Mucosa of rectum (tissue), 2 donors: Measurements from ENCODE around the gene KLHL7.

Experiments
- H3K27ac ChIP-seq, 2 donors: one replicate each; pipeline ENCODE4 v1.7.0; 2013; ENCODE audit warnings: inconsistent platforms in 2 of 2, low read depth in 2 of 2, low read length in 2 of 2
- H3K27me3 ChIP-seq, 2 donors: one replicate each; pipeline ENCODE4 v1.7.0; 2013; ENCODE audit warnings: low read length in 2 of 2; ENCODE audit not compliant: control insufficient read depth in 2 of 2, insufficient read depth in 2 of 2
- H3K36me3 ChIP-seq, 2 donors: one replicate each; pipeline ENCODE4 v1.7.0; 2013; ENCODE audit warnings: low read length in 2 of 2; ENCODE audit not compliant: control insufficient read depth in 2 of 2, insufficient read depth in 2 of 2
- H3K4me1 ChIP-seq, 2 donors: one replicate each; pipeline ENCODE4 v1.7.0; 2013; ENCODE audit warnings: low read length in 2 of 2, mild to moderate bottlenecking in 1 of 2; ENCODE audit not compliant: control insufficient read depth in 2 of 2, insufficient read depth in 2 of 2
- H3K4me3 ChIP-seq, 2 donors: one replicate each; pipeline ENCODE4 v1.7.0; 2013; ENCODE audit warnings: low read length in 2 of 2
- H3K9ac ChIP-seq, 2 donors: one replicate each; pipeline ENCODE4 v1.7.0; 2013; ENCODE audit warnings: low read length in 2 of 2, low read depth in 1 of 2, mild to moderate bottlenecking in 1 of 2
- H3K9me3 ChIP-seq, 2 donors: one replicate each; pipeline ENCODE4 v1.7.0; 2013; ENCODE audit warnings: low read length in 2 of 2; ENCODE audit not compliant: control insufficient read depth in 2 of 2
- donor health status: healthy.
- donor health status: Normal muscosa, but diverticular disease.

KLHL7 gene, protein sequence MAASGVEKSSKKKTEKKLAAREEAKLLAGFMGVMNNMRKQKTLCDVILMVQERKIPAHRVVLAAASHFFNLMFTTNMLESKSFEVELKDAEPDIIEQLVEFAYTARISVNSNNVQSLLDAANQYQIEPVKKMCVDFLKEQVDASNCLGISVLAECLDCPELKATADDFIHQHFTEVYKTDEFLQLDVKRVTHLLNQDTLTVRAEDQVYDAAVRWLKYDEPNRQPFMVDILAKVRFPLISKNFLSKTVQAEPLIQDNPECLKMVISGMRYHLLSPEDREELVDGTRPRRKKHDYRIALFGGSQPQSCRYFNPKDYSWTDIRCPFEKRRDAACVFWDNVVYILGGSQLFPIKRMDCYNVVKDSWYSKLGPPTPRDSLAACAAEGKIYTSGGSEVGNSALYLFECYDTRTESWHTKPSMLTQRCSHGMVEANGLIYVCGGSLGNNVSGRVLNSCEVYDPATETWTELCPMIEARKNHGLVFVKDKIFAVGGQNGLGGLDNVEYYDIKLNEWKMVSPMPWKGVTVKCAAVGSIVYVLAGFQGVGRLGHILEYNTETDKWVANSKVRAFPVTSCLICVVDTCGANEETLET

DNA sequence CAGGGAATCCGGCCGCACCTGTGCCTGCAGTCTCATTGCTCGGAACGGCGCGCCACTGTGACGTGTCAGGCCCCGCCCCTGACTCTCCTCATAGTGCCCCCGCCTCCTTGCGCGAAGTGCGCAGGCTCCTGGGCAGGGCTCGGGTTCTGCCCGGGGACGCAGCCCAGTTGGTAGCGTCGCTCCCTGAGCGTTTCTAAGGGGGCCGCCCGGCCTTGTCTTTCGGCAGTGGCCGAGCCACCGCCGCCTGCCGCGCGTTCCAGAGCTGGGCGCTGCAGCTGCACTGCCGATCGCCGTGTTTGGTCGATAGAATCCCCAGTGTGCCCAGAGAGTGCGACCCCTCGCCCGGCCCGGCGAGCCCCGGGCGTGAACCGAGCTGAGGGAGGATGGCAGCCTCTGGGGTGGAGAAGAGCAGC, at the start of gene KLHL7:
TSS of gene KLHL7 (plus strand) at position 142 of the 413 bp plus-strand sequence. CDS start at position 384, 242 bp downstream.
- Histone ChIP-seq H3K4me3 (peak within 1 kb of the TSS; percentile 92), H3K36me3 (no peaks in the 10 kb centered on the region), H3K4me1 (peaks cover 4 to 16% of the 10 kb centered on the region in 2 donors), H3K27me3 (no peaks in the 10 kb centered on the region), H3K27ac (peak within 1 kb of the TSS; percentile 89 to 93), H3K9me3 (no peaks in the 10 kb centered on the region), H3K9ac (peak within 1 kb of the TSS; percentile 88 to 96)

DNA sequence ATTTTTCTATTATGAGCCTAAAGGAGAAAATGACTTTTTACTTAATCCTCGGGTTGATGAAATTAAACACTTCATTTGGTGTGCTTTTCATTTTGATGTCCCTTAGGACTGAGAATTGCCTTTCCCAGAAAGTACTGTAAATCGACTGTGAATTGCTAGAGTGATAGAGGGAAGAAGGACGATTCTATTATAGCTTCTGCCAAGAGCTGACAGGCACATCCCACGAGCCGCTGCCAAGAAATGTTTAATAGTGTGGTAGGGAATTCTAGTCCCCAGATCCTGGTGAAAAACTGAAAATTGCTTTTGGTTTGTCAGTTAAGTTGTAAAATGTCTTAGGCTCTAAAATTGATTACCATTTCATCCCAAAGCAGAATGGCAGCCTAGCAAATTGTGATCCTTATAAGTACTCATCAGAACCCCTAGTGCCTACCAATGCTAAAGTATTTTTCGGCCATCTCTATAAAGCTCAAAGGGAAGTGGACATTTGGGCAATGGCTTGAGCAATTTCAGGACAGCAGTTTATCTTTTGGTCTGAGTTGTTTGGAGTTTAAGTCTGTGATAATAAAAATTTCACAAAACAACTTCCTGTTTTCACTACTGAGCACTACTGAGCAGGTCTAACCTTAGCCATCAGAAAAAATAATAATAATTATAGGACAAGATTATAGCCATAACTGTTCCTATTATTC, 47.0 kb upstream of the KLHL7 start:
- Histone ChIP-seq H3K36me3 (no peaks in the 10 kb centered on the region), H3K4me3 (no peak overlapping the region), H3K4me1 (no peaks in the 10 kb centered on the region), H3K9me3 (no peaks in the 10 kb centered on the region), H3K27ac (no peak overlapping the region), H3K27me3 (peaks cover 0 to 3% of the 10 kb centered on the region in 2 donors), H3K9ac (no peak overlapping the region)

DNA sequence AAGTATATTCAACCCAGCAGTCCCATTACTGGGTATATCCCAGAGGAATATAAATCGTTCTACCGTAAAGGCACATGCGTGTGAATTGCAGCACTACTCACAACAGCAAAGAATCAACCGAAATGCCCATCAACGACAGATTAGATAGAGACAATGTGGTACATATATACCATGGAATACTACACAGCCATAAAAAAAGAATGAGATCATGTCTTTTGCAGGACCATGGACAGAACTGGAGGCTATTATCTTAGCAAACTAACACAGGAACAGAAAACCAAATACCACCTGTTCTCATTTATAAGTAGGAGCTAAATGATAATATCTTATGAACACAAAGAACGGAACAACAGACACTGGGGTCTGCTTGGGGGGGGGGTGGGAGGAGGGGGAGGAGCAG, 44.3 kb upstream of the KLHL7 start:
- Histone ChIP-seq H3K27me3 (peaks cover 0 to 3% of the 10 kb centered on the region in 2 donors), H3K4me3 (no peak overlapping the region), H3K4me1 (no peaks in the 10 kb centered on the region), H3K9me3 (no peaks in the 10 kb centered on the region), H3K27ac (no peak overlapping the region), H3K36me3 (no peaks in the 10 kb centered on the region), H3K9ac (no peak overlapping the region)

DNA sequence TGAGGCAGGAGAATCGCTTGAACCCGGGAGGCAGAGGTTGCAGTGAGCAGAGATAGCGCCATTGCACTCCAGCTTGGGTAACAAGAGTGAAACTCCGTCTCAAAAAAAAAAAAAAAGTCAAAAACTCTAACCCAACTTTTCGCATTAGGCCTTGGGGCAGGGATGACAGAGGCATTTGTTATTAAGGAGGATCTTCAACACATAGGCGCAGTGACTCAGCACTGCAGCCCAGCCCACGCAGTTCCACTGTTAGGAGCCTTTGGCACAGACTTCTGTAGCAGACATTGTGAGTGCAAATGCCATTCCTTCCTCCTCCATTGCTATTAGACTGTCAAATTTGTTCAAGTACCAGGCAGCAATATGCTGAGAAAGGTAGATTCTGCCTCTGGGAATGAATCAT, 43.1 kb upstream of the KLHL7 start:
- no peaks in the 10 kb centered on the region for H3K4me1 ChIP-seq
- H3K4me3 ChIP-seq = no peak overlapping the region
- H3K27me3 ChIP-seq = peaks cover 0 to 4% of the 10 kb centered on the region in 2 donors
- H3K9me3 ChIP-seq = no peaks in the 10 kb centered on the region
- H3K36me3 ChIP-seq = no peaks in the 10 kb centered on the region
- H3K9ac ChIP-seq = no peak overlapping the region
- no peak overlapping the region for H3K27ac ChIP-seq

DNA sequence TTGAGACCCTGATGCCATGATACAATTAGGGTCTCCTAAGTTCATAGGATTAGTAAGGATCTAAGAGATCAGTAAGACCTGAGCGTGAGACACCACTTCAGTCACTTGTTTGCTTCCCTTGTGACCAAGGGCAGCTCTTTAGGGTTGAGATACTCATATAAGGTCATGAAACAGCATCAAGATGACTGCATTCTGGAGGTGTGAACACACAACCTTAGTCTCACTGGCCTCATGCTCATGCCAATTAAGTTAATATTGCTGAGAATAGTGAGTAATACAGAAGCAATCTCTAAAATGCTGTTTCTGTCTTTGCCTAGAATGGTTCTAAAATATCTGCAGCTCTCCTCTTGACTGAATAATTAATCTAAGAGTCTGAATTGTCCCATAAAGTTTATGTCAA, 39.6 kb upstream of the KLHL7 start:
- H3K27ac ChIP-seq = no peak overlapping the region
- peaks cover 3 to 10% of the 10 kb centered on the region in 2 donors for H3K27me3 ChIP-seq

DNA sequence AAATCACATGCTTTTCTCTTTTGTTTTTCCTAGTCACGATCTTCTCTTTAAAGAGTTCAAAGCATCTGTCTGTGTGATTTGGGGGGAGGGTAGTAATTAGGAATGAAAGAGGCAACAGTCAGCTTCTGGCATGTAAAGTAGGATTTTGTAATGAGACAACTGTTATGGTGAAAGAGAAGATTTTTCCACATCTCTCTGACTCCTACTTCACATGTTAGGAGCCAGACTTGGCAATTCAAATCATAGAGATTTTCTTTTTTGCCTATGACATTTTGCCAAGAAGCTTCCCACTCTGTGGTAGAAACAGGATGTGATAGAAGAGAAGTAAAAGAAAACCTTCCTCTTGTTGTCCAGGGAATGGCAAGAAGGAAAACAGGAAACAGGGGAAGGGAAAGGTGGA, 38.3 kb upstream of the KLHL7 start:
- no peaks in the 10 kb centered on the region for H3K4me1 ChIP-seq
- H3K4me3 ChIP-seq = no peak overlapping the region
- no peaks in the 10 kb centered on the region for H3K9me3 ChIP-seq
- no peak overlapping the region for H3K9ac ChIP-seq
- no peaks in the 10 kb centered on the region for H3K36me3 ChIP-seq
- H3K27ac ChIP-seq = no peak overlapping the region
- H3K27me3 ChIP-seq = peaks cover 3 to 14% of the 10 kb centered on the region in 2 donors

More for the DNA sequence above, 39.6 kb upstream of the KLHL7 start:
- no peaks in the 10 kb centered on the region for H3K9me3 ChIP-seq
- no peaks in the 10 kb centered on the region for H3K36me3 ChIP-seq
- H3K4me1 ChIP-seq = no peaks in the 10 kb centered on the region
- no peak overlapping the region for H3K9ac ChIP-seq
- H3K4me3 ChIP-seq = no peak overlapping the region

DNA sequence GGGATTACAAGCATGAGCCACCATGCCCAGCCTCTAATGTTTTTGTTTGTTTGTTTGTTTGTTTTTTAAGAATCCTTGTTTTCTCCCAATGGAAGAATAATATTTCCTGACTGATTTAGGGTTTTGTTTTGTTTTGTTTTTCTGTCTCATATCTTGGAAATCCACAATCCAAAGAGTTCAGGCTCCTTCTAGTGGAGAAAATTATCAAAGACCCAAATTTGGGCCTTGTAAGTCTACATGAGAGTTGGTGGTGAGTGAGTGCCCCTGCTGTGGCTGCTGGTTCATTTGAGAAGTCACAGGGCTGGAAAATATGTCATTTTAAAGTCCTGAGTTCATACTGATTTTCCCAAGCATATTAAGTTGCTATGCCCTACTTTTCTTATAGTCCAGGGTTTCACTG, 33.5 kb upstream of the KLHL7 start:
- H3K36me3 ChIP-seq = no peaks in the 10 kb centered on the region
- H3K9me3 ChIP-seq = no peaks in the 10 kb centered on the region
- H3K4me3 ChIP-seq = no peak overlapping the region
- H3K27me3 ChIP-seq = peaks cover 12 to 32% of the 10 kb centered on the region in 2 donors
- H3K27ac ChIP-seq = no peak overlapping the region
- peaks cover 0 to 2% of the 10 kb centered on the region in 2 donors for H3K4me1 ChIP-seq
- H3K9ac ChIP-seq = no peak overlapping the region

DNA sequence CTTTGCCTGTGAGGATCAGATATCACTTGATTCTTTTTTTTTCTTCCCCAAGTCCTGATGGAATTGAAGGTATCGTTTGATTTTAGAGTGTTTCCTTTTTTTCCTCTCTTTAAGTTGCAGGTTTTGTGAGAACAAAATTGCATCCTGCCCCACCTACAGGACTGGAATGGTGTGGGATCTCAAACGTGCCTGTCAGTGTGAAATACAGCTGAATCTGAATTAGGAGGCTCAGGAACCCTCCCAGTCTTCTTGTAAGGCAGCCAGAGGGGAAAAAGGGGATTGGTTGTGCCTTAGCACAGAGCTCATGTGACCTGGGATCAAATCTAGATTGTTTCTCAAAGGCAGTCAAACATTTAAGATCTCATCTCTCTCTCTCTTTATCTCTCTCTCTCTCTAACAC, 32.7 kb upstream of the KLHL7 start:
- Histone ChIP-seq H3K9ac (no peak overlapping the region), H3K9me3 (no peaks in the 10 kb centered on the region), H3K36me3 (no peaks in the 10 kb centered on the region), H3K4me1 (peaks cover 0 to 2% of the 10 kb centered on the region in 2 donors), H3K4me3 (no peak overlapping the region), H3K27ac (no peak overlapping the region), H3K27me3 (peaks cover 18 to 32% of the 10 kb centered on the region in 2 donors)

DNA sequence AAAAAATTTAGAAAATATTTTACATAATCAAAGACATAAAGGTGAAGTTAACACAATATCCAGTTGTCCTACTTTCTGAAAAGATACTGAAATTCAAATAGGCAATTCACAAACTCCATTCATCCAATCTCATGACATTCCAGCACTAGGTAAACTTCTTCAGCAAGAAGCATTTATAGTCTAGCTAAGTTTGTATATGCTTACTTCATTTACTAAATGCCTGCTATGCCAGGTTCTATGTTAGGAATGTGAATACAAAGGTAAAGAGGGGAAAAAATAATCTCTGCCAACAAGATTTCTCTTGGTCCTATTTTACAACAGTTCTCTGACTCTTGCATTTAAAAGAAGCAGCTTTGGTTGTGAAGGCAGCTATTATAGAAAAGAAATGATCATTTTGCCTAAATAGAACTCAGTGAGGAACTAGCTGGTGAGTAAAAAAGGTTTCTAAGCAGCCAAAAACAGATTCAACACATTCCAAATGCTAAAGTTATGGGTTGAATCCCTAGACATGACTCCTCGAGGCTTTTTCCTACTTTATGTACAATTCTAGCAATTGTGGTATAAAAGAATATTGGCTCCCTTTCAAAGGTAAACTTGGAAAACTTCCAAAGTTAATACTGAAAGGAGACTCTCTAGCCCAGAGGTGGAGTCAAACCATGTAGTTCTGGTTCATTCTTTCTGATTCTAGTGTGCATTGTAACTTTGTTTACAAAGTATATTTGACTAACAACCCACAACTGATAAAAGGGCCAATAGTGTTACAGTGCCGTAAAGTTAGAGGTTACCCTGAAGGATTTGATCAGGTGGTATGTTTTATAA, 30.9 kb upstream of the KLHL7 start:
- H3K4me3 ChIP-seq = no peak overlapping the region
- H3K27me3 ChIP-seq = peaks cover 22 to 38% of the 10 kb centered on the region in 2 donors
- H3K4me1 ChIP-seq = peaks cover 0 to 2% of the 10 kb centered on the region in 2 donors
- H3K27ac ChIP-seq = no peak overlapping the region
- no peaks in the 10 kb centered on the region for H3K9me3 ChIP-seq
- H3K9ac ChIP-seq = no peak overlapping the region
- no peaks in the 10 kb centered on the region for H3K36me3 ChIP-seq
